Activated T-helper 2 cell treated with anti-CD3 and anti-CD28 coated beads, Interferon-gamma antibody, Interleukin-2, Interleukin-4, amounts not matched to agents 10 μg/mL and 5 μg/mL and 100 μg/mL, durations not matched to agents 14 hours and 24 hours and 36 hours (primary cell): ENCODE measurements around the gene SPOCK2. TPM values are rescaled to one million over a fixed set of nuclear protein-coding genes. Genes with fewer than 3 reads are reported as not detected.

Source experiments
- DNase-seq: peaks from one replicate; pipeline ENCODE4 v3.0.0; 2021; ENCODE audit warnings: low spot score
- H3K27ac Mint-ChIP-seq: one replicate; pipeline ENCODE4 v1.8.0; 2021; ENCODE audit warnings: mixed read lengths
- H3K27me3 Mint-ChIP-seq: one replicate; pipeline ENCODE4 v1.8.0; 2021; ENCODE audit warnings: low read depth, mixed read lengths
- H3K36me3 Mint-ChIP-seq: one replicate; pipeline ENCODE4 v1.8.0; 2021; ENCODE audit warnings: low read depth, mixed read lengths
- H3K4me1 Mint-ChIP-seq: one replicate; pipeline ENCODE4 v1.8.0; 2021; ENCODE audit warnings: low read depth, mixed read lengths
- H3K4me3 Mint-ChIP-seq: one replicate; pipeline ENCODE4 v1.8.0; 2021; ENCODE audit warnings: low read depth, mild to moderate bottlenecking, moderate library complexity, mixed read lengths
- H3K9me3 Mint-ChIP-seq: one replicate; pipeline ENCODE4 v1.8.0; 2021; ENCODE audit warnings: mixed read lengths
- intact Hi-C: fragments of 100-400 bp; cut with micrococcal nuclease; formaldehyde crosslinking; loops from one replicate; pipeline ENCODE4 v1.15.1; 2023
- total RNA-seq: library from RNA; stranded (reverse); gene quantifications from 2 replicates; pipeline ENCODE4 v1.2.3, GENCODE V29; 2022

The SPOCK2 gene
- total RNA-seq, 1 donor from 2014 or later: 137 TPM

DNA sequence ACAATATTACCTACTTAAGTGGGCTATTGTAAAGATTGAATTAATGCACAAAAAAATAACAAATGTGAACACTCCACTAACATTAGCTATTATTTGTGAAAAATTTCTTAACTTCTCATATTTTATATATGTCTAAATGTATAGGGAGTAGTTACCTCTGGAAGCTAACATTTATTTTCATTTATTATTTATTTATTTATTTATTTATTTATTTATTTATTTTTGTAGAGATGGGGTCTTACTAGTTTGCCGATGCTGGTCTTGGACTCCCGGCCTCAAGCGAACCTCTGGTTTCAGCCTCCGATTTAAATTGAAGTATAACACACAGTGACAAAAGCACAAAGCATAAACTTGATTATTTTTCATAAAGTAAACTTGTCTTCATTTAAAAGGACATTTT, 5.1 kb upstream of the SPOCK2 start:
- no peak overlapping the region for H3K27ac Mint-ChIP-seq
- intact Hi-C loops: loop anchor here (10.0 kb wide), 1 partner anchor 471 kb away; no protein-coding TSS in a partner anchor
- H3K27me3 Mint-ChIP-seq: no peaks in the 10 kb centered on the region
- peaks cover 39% of the 10 kb centered on the region for H3K36me3 Mint-ChIP-seq
- no peaks in the 10 kb centered on the region for H3K9me3 Mint-ChIP-seq
- H3K4me3 Mint-ChIP-seq: no peak overlapping the region
- peaks cover 59% of the 10 kb centered on the region for H3K4me1 Mint-ChIP-seq
- DNase-seq: no peak

DNA sequence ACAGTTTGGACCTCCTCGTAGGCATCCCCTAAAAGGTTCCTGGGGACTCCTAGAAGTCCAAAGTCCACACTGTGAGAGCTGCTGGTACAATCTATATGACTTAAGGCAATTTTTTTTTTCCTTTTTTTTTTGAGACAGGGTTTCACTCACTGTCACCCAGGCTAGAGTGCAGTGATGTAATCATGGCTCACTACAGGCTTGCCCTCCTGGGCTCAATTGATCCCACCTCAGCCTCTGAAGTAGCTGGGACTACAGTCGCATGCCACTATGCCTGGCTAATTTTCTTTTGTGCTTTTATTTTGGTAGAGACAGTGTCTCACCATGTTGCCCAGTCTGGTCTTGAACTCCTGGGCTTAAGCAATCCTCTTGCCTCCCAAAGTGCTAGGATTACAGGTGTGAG, 4.6 kb upstream of the SPOCK2 start:
- H3K27me3 Mint-ChIP-seq: no peaks in the 10 kb centered on the region
- H3K36me3 Mint-ChIP-seq: peaks cover 43% of the 10 kb centered on the region
- H3K4me3 Mint-ChIP-seq: no peak overlapping the region
- H3K4me1 Mint-ChIP-seq: peaks cover 57% of the 10 kb centered on the region
- no peak overlapping the region for H3K27ac Mint-ChIP-seq
- DNase-seq: no peak
- H3K9me3 Mint-ChIP-seq: no peaks in the 10 kb centered on the region
- intact Hi-C loops: loop anchor here (10.0 kb wide), 1 partner anchor 472 kb away; no protein-coding TSS in a partner anchor

DNA sequence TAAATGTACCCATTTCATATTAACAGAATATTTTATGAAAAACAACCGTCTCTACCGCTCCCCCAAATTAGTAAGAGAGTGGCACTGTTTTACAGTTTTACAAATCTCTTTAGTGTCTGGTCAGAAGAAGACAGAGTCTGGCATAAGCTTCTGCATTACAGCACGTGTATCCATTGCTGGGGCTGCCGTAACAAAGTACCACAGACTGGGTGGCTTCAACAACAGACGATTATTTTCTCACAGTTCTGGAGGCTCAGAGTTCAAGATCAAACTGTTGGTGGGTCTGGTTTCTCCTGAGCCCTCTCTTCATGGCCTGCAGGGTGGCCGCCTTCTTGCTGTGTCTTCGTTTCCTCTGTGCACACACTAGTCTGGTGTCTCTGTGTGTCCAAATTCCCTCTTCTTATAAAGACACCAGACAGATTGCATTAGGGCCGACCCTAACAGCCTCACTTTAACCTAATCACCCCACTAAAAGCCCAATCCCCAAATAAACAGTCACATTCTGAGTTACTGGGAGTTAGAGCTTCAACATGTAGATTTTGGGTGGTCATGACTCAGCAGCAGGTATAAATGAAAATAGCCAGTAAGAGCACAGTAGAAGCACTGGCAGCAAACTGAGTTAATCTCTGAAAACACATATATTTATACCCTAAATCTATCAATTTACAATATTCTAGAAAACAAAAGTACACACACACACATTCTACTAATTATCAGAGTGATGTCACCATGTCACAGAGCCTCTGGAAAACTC, 4.0 kb upstream of the SPOCK2 start:
- intact Hi-C loops: loop anchor here (10.0 kb wide), 1 partner anchor 472 kb away; no protein-coding TSS in a partner anchor
- Mint-ChIP-seq H3K9me3 (no peaks in the 10 kb centered on the region), H3K4me3 (no peak overlapping the region), H3K27me3 (no peaks in the 10 kb centered on the region), H3K27ac (no peak overlapping the region), H3K4me1 (peaks cover 50% of the 10 kb centered on the region), H3K36me3 (peaks cover 39% of the 10 kb centered on the region)
- no peak for DNase-seq

DNA sequence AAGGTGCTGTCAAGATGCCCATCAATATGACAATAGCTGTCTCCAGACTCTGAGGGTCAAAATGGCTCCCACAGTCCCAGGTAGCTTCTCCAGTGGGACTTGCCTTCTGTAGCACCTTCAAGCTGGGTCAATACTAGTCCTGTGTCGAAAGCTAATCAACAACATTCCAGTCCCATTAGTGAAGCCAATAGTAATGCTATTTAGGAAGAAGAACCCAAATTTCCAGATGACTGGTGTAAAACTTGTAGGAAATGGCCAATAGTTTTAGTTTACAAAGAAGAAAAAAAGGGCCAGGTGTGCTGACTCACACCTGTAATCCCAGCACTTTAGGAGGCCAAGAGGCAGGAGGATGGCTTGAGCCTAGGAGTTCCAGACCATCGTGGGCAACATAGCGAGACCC, 2.0 kb upstream of the SPOCK2 start:
- H3K4me3 Mint-ChIP-seq: peak overlapping the region; percentile 43
- peaks cover 37% of the 10 kb centered on the region for H3K36me3 Mint-ChIP-seq
- H3K27ac Mint-ChIP-seq: no peak overlapping the region
- no peaks in the 10 kb centered on the region for H3K9me3 Mint-ChIP-seq
- intact Hi-C loops: loop anchor here (10.0 kb wide), 1 partner anchor 474 kb away; no protein-coding TSS in a partner anchor
- no peak for DNase-seq
- no peaks in the 10 kb centered on the region for H3K27me3 Mint-ChIP-seq
- peaks cover 47% of the 10 kb centered on the region for H3K4me1 Mint-ChIP-seq

DNA sequence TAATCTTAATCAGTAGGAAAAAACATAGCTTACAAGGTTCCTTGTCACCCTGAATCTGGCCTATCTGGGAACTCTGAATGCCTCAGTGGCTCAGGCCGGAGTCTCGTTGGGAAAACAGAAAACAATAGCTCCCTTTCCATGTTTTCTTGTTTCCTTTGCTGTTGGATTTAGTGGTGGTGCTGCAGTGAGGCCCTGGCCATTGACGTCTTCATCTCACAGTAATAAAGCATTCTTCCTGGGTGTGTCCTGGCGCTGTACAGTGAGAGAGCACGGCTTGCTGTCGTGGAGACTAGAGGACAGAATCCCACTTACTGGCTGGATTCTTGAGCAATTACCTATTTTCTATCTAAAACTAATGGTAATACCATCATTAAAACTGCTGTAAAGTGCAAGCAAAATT, 1.3 kb upstream of the SPOCK2 start:
- DNase-seq: no peak
- H3K36me3 Mint-ChIP-seq: peaks cover 40% of the 10 kb centered on the region
- H3K9me3 Mint-ChIP-seq: no peaks in the 10 kb centered on the region
- peak overlapping the region; percentile 84 for H3K27ac Mint-ChIP-seq
- no peaks in the 10 kb centered on the region for H3K27me3 Mint-ChIP-seq
- intact Hi-C loops: loop anchor here (2.0 to 10.0 kb wide), 4 partner anchors 19 to 475 kb away; no protein-coding TSS in a partner anchor
- H3K4me3 Mint-ChIP-seq: peak overlapping the region; percentile 43
- peaks cover 51% of the 10 kb centered on the region for H3K4me1 Mint-ChIP-seq

DNA sequence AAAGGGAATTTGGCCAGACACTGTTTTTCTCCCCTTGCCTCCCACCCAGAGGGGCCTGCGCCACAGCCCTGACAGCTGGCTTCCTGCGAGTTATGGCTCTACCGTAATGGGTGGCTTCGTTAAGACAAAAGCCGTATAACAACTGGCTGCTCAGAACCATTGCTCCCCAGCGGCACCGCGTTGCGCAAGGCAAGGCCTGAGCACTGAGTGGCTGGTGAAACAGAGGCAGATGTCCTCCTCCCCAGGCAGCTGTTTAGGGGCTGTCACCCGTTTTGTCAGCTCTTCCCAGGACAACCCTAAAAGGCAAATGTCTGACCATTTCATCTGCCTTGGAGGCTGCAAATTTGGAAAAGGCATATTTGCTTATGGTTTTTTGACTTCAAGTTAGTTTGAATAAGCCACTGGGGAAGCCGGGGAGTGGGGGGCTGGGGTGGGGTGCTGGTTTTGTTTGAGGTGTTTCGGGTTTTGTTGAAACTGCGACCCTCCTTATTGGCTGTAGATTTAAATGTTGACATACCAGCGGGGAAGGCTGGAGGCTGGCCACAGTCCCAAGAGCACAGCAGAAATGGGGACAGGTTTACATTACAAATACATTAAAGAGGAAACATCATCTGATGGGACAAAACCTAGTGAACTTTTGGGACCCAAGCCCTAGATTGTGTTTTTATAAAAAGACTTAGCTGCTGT, 681 bp upstream of the SPOCK2 start:
- Mint-ChIP-seq H3K27me3 (no peaks in the 10 kb centered on the region), H3K36me3 (peaks cover 38% of the 10 kb centered on the region), H3K27ac (peak overlapping the region; percentile 99), H3K9me3 (no peaks in the 10 kb centered on the region), H3K4me1 (peaks cover 49% of the 10 kb centered on the region), H3K4me3 (peak overlapping the region; percentile 99)
- intact Hi-C loops: loop anchor here (1.0 to 2.0 kb wide), 4 partner anchors 7 to 246 kb away; no protein-coding TSS in a partner anchor
- peak; percentile 35 for DNase-seq

DNA sequence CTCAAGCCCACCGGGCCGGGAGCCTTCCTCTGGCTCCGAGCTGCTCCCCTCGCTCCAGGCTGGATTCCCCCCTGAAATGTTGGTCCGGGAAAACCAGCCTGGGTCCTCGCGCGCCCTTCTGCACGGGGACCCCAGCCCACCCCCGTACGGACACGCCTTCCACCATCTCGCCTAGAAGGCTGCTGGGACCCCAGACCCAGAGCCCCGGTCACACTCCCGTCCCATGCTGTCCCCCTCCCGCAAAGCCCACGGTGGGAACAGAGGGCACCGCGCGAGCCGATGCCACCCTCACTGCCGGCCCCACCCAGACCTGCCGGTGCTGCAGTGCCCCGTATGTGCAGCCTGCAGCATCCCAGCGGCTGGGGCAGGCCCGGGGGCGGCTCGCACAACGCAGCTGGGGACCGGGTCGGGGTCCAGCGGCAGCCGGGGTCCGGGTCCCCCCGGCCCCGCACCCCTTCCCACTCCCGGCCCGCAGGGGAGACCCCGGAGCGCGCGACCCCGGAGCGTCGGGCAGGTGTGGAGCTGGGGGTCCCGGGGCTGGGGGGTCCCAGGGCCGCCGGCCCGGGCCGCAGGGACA, 871 bp downstream of the SPOCK2 start:
- peak; percentile 31 for DNase-seq

DNA sequence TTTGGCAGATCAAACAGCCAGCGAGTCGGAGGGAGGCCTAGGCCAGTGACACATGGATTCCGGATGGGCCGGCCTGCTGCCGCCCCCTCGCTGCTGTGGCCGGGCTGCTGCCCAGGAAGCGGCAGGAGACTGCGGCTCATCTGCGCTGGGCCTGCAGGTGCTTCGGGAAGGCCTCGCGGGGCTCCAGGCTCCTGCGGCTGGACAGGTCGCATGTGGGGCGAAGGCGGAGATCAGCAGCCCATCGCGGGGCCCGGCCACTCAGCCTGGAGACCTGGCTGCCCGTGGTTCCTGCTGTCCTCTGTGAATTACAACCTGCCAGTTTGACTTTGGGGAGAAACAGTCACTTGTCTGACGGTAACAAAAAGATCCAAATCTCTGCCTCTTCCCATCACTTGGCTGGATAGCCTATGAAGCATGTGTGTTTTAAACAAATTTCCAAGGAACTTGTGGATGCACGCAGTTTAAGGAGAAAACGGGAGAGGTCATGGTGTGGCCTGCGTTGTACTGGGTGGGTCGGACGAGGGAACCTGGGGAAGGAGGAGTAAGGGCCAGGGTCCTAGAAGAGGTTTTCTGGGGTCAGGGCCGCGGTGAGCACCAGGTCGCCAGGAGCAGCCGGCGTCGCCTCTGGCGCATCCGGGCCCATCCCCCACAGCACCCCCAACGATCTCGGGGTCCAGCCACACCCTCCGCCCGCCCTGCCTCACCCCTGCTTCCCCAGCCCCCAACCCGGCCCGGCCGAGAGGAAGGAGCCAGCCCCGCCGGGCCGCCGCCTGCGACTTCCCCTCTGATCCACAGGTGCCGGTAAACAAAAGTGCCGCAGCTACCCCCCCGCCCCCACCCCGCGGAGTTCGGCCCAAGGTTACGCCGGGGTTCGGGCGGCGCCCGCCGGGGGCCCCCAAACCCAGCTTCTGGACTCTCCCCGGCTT, 1.6 kb downstream of the SPOCK2 start:
- Mint-ChIP-seq H3K4me1 (peaks cover 56% of the 10 kb centered on the region), H3K9me3 (no peaks in the 10 kb centered on the region), H3K27ac (peak overlapping the region; percentile 89), H3K36me3 (peaks cover 45% of the 10 kb centered on the region), H3K27me3 (no peaks in the 10 kb centered on the region), H3K4me3 (peak overlapping the region; percentile 94)
- peak; percentile 51 for DNase-seq
- intact Hi-C loops: no loop called here

More for the DNA sequence above, 871 bp downstream of the SPOCK2 start:
- H3K27me3 Mint-ChIP-seq: no peaks in the 10 kb centered on the region
- H3K36me3 Mint-ChIP-seq: peaks cover 39% of the 10 kb centered on the region
- intact Hi-C loops: no loop called here
- H3K9me3 Mint-ChIP-seq: no peaks in the 10 kb centered on the region
- peak overlapping the region; percentile 94 for H3K4me3 Mint-ChIP-seq
- H3K27ac Mint-ChIP-seq: peak overlapping the region; percentile 89
- peaks cover 56% of the 10 kb centered on the region for H3K4me1 Mint-ChIP-seq

DNA sequence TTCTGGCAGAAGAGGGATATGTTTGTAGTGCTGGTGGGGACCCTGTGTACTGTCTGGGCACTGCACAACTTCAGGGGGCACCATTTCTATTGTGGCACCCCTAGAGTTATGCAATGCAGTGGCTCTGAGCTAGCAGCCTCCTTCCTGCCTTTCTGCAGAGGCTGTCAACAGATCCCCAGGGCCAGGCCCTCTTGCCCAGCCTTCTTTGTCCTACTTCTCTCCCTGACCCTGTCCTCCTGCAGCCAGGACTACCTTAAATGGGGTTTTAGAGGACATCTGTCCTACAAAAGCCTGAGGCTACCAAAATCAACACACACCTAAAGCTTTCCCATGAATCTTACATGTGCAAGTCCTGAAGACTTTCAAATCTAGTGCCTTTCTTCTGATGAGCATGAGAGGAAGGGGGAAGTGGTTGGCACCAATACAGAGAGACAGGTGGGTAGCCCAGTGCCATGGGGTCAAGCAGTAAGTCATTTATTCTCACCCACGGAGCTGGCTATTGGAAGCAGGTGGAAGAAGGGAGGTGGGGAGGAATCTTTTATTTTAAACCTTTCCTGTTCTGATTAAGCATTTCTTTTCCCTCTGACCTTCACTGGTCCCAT, 2.4 kb downstream of the SPOCK2 start:
- DNase-seq: no peak
- peak overlapping the region; percentile 94 for H3K4me3 Mint-ChIP-seq
- no peaks in the 10 kb centered on the region for H3K27me3 Mint-ChIP-seq
- peaks cover 45% of the 10 kb centered on the region for H3K36me3 Mint-ChIP-seq
- intact Hi-C loops: no loop called here
- peaks cover 59% of the 10 kb centered on the region for H3K4me1 Mint-ChIP-seq
- no peaks in the 10 kb centered on the region for H3K9me3 Mint-ChIP-seq
- H3K27ac Mint-ChIP-seq: peak overlapping the region; percentile 77

DNA sequence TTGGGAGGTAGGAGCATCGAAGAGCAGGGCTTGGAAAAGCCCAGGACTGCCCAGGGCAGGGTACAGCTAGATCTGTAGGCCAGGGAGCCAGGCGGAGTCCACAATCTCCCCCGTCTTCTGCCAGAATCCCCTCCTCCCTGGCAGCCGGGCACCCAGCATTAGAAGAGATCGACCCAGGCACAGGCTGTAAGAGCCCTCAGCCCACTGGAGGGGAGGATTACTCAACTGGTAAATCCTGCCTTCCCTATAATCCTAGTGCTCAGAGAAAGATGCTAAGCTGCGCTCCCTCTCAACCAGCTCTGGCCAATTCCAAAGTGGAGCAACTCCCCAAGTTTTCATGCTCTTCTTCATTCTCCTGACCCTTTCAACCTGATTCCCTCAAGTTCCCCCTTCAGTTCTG, 3.2 kb downstream of the SPOCK2 start:
- peaks cover 58% of the 10 kb centered on the region for H3K4me1 Mint-ChIP-seq
- no peak for DNase-seq
- intact Hi-C loops: no loop called here
- no peaks in the 10 kb centered on the region for H3K9me3 Mint-ChIP-seq
- peak overlapping the region; percentile 31 for H3K27ac Mint-ChIP-seq
- peaks cover 45% of the 10 kb centered on the region for H3K36me3 Mint-ChIP-seq
- H3K4me3 Mint-ChIP-seq: peak overlapping the region; percentile 94
- H3K27me3 Mint-ChIP-seq: no peaks in the 10 kb centered on the region

DNA sequence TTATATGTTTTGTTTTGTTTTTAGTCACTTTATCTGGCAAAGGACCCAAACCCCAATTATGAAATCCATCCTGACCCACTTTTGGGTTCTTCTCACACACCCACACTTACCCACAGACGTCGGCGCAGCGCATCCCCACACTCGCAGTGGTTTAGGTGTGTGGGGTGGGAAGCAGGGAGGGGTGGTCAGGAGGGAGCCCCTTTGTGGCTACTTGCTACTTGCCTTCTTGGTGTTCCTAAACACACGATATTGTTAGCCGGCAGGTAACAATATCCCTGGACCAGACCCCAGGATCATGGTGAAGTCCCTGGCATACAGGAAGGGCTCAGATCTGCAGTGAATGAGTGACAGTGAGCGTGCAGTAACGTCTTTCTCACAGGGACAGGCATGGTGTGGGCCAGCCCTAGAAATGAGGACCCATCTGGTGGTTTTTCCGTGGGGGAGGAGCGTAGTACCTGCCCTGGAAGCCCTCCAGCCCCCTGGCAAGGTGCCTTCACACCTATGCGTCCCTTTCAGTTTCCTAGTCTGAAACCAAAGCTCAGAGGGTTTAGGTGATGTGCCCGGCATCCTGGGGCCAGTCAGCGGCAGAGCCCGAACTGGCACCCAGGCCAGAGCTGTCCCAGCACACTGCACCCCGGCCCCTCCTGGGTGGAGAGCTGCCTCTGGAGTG, 4.4 kb downstream of the SPOCK2 start:
- Mint-ChIP-seq H3K4me3 (peak overlapping the region; percentile 94), H3K27me3 (no peaks in the 10 kb centered on the region), H3K4me1 (peaks cover 60% of the 10 kb centered on the region), H3K27ac (peak overlapping the region; percentile 67), H3K36me3 (peaks cover 45% of the 10 kb centered on the region), H3K9me3 (no peaks in the 10 kb centered on the region)
- intact Hi-C loops: no loop called here
- DNase-seq: peak; percentile 34
